HL-60/S4 treated with retinoic acid at 250 ng/mL for 4 days and 3 days (cell line): Measurements from ENCODE around the gene BAZ1A.

Experiments used
- in situ Hi-C: fragments of 300-500 bp; cut with MboI; formaldehyde crosslinking; loops from 2 replicates; pipeline ENCODE4 v1.7.0; 2022; ENCODE audit warnings: low sequenced_read_pairs

The BAZ1A gene

GRCh38 chr14:34875031-34875922 is at the start of gene BAZ1A:
BAZ1A (minus strand) TSS chr14:34875360; CDS start chr14:34874604, 756 bp downstream.
- in situ Hi-C loops: no loop called here

- in situ Hi-C loops: no loop called here
These were observed 45.2 kb upstream of the BAZ1A start for GRCh38 chr14:34920339-34920738.

- in situ Hi-C loops: no loop called here
These were observed 38.5 kb upstream of the BAZ1A start for GRCh38 chr14:34913619-34914018.

GRCh38 chr14:34912966-34913365 is 37.8 kb upstream of the BAZ1A start:
- in situ Hi-C loops: no loop called here

- in situ Hi-C loops: no loop called here
These were observed 37.0 kb upstream of the BAZ1A start for GRCh38 chr14:34912182-34912581.

- in situ Hi-C loops: no loop called here
These were observed 36.3 kb upstream of the BAZ1A start for GRCh38 chr14:34911209-34912150.

GRCh38 chr14:34906287-34906686 is 31.1 kb upstream of the BAZ1A start:
- in situ Hi-C loops: no loop called here

- in situ Hi-C loops: no loop called here
These were observed 20.1 kb upstream of the BAZ1A start for GRCh38 chr14:34895277-34895676.

- in situ Hi-C loops: no loop called here
These were observed 15.8 kb upstream of the BAZ1A start for GRCh38 chr14:34890937-34891336.

- in situ Hi-C loops: no loop called here
These were observed 13.0 kb upstream of the BAZ1A start for GRCh38 chr14:34888186-34888585.

- in situ Hi-C loops: no loop called here
These were observed 8.8 kb upstream of the BAZ1A start for GRCh38 chr14:34883954-34884353.

GRCh38 chr14:34874386-34875030 is 652 bp downstream of the BAZ1A start:
- in situ Hi-C loops: no loop called here

- in situ Hi-C loops: no loop called here
These were observed 1.4 kb downstream of the BAZ1A start for GRCh38 chr14:34873589-34874385.

GRCh38 chr14:34872822-34873588 is 2.2 kb downstream of the BAZ1A start:
- in situ Hi-C loops: no loop called here

- in situ Hi-C loops: no loop called here
These were observed 8.0 kb downstream of the BAZ1A start for GRCh38 chr14:34867199-34867598.

GRCh38 chr14:34865889-34866574 is 9.1 kb downstream of the BAZ1A start:
- in situ Hi-C loops: no loop called here

GRCh38 chr14:34863844-34864243 is 11.3 kb downstream of the BAZ1A start:
- in situ Hi-C loops: no loop called here

- in situ Hi-C loops: no loop called here
These were observed 16.4 kb downstream of the BAZ1A start for GRCh38 chr14:34858765-34859164.
